Activated T-cell treated with anti-CD3 and anti-CD28 coated beads, Interleukin-2, amount 50 U/mL, for 24 hours (primary cell): ENCODE results near the gene ATG4A.

Experiments
- DNase-seq: peaks from one replicate; pipeline ENCODE4 v3.0.0-alpha.2; 2020
- H3K27ac Mint-ChIP-seq: 2 replicates; pipeline ENCODE4 v1.8.0; 2020; ENCODE audit warnings: mild to moderate bottlenecking, mixed read lengths
- H3K27me3 Mint-ChIP-seq: 2 replicates; pipeline ENCODE4 v1.8.0; 2020; ENCODE audit warnings: mixed read lengths
- H3K36me3 Mint-ChIP-seq: 2 replicates; pipeline ENCODE4 v1.8.0; 2020; ENCODE audit warnings: low read depth, mixed read lengths
- H3K4me1 Mint-ChIP-seq: 2 replicates; pipeline ENCODE4 v1.8.0; 2020; ENCODE audit warnings: low read depth, mixed read lengths
- H3K4me3 Mint-ChIP-seq: 2 replicates; pipeline ENCODE4 v1.8.0; 2020; ENCODE audit warnings: mild to moderate bottlenecking, moderate library complexity, mixed read lengths
- H3K9me3 Mint-ChIP-seq: 2 replicates; pipeline ENCODE4 v1.8.0; 2020; ENCODE audit warnings: mixed read lengths

Gene ATG4A

GRCh38 chrX:108169768-108170167 lies 78.2 kb downstream of the ATG4A start:
- Mint-ChIP-seq H3K4me1 (no peaks in the 10 kb centered on the region), H3K9me3 (no peaks in the 10 kb centered on the region), H3K4me3 (no peak overlapping the region), H3K36me3 (no peaks in the 10 kb centered on the region), H3K27ac (no peak overlapping the region), H3K27me3 (peaks cover 12% of the 10 kb centered on the region)
- DNase-seq: no peak

GRCh38 chrX:108171671-108172070 lies 80.1 kb downstream of the ATG4A start:
- Mint-ChIP-seq H3K27me3 (peaks cover 17% of the 10 kb centered on the region), H3K9me3 (no peaks in the 10 kb centered on the region), H3K36me3 (no peaks in the 10 kb centered on the region), H3K4me3 (no peak overlapping the region), H3K27ac (no peak overlapping the region), H3K4me1 (no peaks in the 10 kb centered on the region)
- DNase-seq: no peak

GRCh38 chrX:108173874-108174273 lies 82.3 kb downstream of the ATG4A start:
- H3K4me1 Mint-ChIP-seq: no peaks in the 10 kb centered on the region
- DNase-seq: no peak
- no peaks in the 10 kb centered on the region for H3K36me3 Mint-ChIP-seq
- no peak overlapping the region for H3K27ac Mint-ChIP-seq
- no peaks in the 10 kb centered on the region for H3K9me3 Mint-ChIP-seq
- H3K27me3 Mint-ChIP-seq: peaks cover 20% of the 10 kb centered on the region
- H3K4me3 Mint-ChIP-seq: no peak overlapping the region

- Mint-ChIP-seq H3K27me3 (peaks cover 17% of the 10 kb centered on the region), H3K4me3 (no peak overlapping the region), H3K9me3 (no peaks in the 10 kb centered on the region), H3K36me3 (no peaks in the 10 kb centered on the region), H3K4me1 (no peaks in the 10 kb centered on the region), H3K27ac (no peak overlapping the region)
- no peak for DNase-seq
Observed at GRCh38 chrX:108177351-108178142, 86.0 kb downstream of the ATG4A start.

- DNase-seq: no peak
- Mint-ChIP-seq H3K4me1 (no peaks in the 10 kb centered on the region), H3K9me3 (no peaks in the 10 kb centered on the region), H3K36me3 (no peaks in the 10 kb centered on the region), H3K27ac (no peak overlapping the region), H3K27me3 (peaks cover 16% of the 10 kb centered on the region), H3K4me3 (no peak overlapping the region)
Observed at GRCh38 chrX:108178143-108178498, 86.5 kb downstream of the ATG4A start.

GRCh38 chrX:108186811-108187210 lies 95.2 kb downstream of the ATG4A start:
- Mint-ChIP-seq H3K4me3 (no peak overlapping the region), H3K27ac (no peak overlapping the region), H3K36me3 (no peaks in the 10 kb centered on the region), H3K27me3 (peaks cover 22% of the 10 kb centered on the region), H3K4me1 (no peaks in the 10 kb centered on the region), H3K9me3 (no peaks in the 10 kb centered on the region)
- DNase-seq: no peak

- no peak overlapping the region for H3K4me3 Mint-ChIP-seq
- DNase-seq: no peak
- no peaks in the 10 kb centered on the region for H3K36me3 Mint-ChIP-seq
- no peaks in the 10 kb centered on the region for H3K9me3 Mint-ChIP-seq
- no peaks in the 10 kb centered on the region for H3K4me1 Mint-ChIP-seq
- no peak overlapping the region for H3K27ac Mint-ChIP-seq
- peaks cover 42% of the 10 kb centered on the region for H3K27me3 Mint-ChIP-seq
Observed at GRCh38 chrX:108198420-108198819, 106.8 kb downstream of the ATG4A start.

GRCh38 chrX:108199041-108199440 lies 107.5 kb downstream of the ATG4A start:
- Mint-ChIP-seq H3K9me3 (no peaks in the 10 kb centered on the region), H3K4me1 (no peaks in the 10 kb centered on the region)

GRCh38 chrX:108199691-108200090 lies 108.1 kb downstream of the ATG4A start:
- H3K4me1 Mint-ChIP-seq: no peaks in the 10 kb centered on the region
- H3K36me3 Mint-ChIP-seq: no peaks in the 10 kb centered on the region
- DNase-seq: no peak
- peaks cover 49% of the 10 kb centered on the region for H3K27me3 Mint-ChIP-seq
- no peak overlapping the region for H3K27ac Mint-ChIP-seq
- H3K9me3 Mint-ChIP-seq: no peaks in the 10 kb centered on the region
- no peak overlapping the region for H3K4me3 Mint-ChIP-seq

More at GRCh38 chrX:108199041-108199440, 107.5 kb downstream of the ATG4A start:
- Mint-ChIP-seq H3K27me3 (peaks cover 44% of the 10 kb centered on the region), H3K27ac (no peak overlapping the region), H3K36me3 (no peaks in the 10 kb centered on the region), H3K4me3 (no peak overlapping the region)
- DNase-seq: no peak

- no peak for DNase-seq
- Mint-ChIP-seq H3K4me3 (no peak overlapping the region), H3K27ac (no peak overlapping the region), H3K36me3 (no peaks in the 10 kb centered on the region), H3K9me3 (no peaks in the 10 kb centered on the region), H3K4me1 (no peaks in the 10 kb centered on the region), H3K27me3 (peaks cover 53% of the 10 kb centered on the region)
Observed at GRCh38 chrX:108203540-108203939, 112.0 kb downstream of the ATG4A start.
